ENCODE data around the gene IGSF6.
A peak's percentile ranks its signal among the peaks of the same experiment; 100 is the strongest.
"Not testable (repeated sequence)": the region's sequence is repeated elsewhere in the genome, so short reads cannot be mapped to it uniquely, and the experiment has no call there.

Gene IGSF6

GRCh38 chr16:21653571-21653970, 1.2 kb upstream of the IGSF6 start:
- DNase-seq (ENCODE audit: low read depth), result no peak

GRCh38 chr16:21651515-21651914, 893 bp downstream of the IGSF6 start:
- DNase-seq (ENCODE audit: low read depth), result no peak

- no peak for DNase-seq (ENCODE audit: low read depth)
Measured at GRCh38 chr16:21650521-21650920, 1.9 kb downstream of the IGSF6 start.

- not testable (repeated sequence) for DNase-seq (ENCODE audit: low read depth)
Measured at GRCh38 chr16:21649826-21650406, 2.5 kb downstream of the IGSF6 start.

GRCh38 chr16:21647562-21648164, 4.7 kb downstream of the IGSF6 start:
- DNase-seq (ENCODE audit: low read depth), result no peak

GRCh38 chr16:21646721-21647561, 5.5 kb downstream of the IGSF6 start:
- DNase-seq (ENCODE audit: low read depth), result no peak

- DNase-seq (ENCODE audit: low read depth), result no peak
Measured at GRCh38 chr16:21646091-21646490, 6.3 kb downstream of the IGSF6 start.

- DNase-seq (ENCODE audit: low read depth), result no peak
Measured at GRCh38 chr16:21645261-21645721, 7.1 kb downstream of the IGSF6 start.

GRCh38 chr16:21644674-21645073, 7.7 kb downstream of the IGSF6 start:
- DNase-seq (ENCODE audit: low read depth), result no peak

GRCh38 chr16:21643785-21644184, 8.6 kb downstream of the IGSF6 start:
- no peak for DNase-seq (ENCODE audit: low read depth)

- no peak for DNase-seq (ENCODE audit: low read depth)
Measured at GRCh38 chr16:21642861-21643260, 9.5 kb downstream of the IGSF6 start.

GRCh38 chr16:21641916-21642315, 10.5 kb downstream of the IGSF6 start:
- no peak for DNase-seq (ENCODE audit: low read depth)

- no peak for DNase-seq (ENCODE audit: low read depth)
Measured at GRCh38 chr16:21639493-21639892, 12.9 kb downstream of the IGSF6 start.

- DNase-seq (ENCODE audit: low read depth), result peak; percentile 82
Measured at GRCh38 chr16:21638573-21638975, 13.8 kb downstream of the IGSF6 start.

GRCh38 chr16:21637032-21637968, 15.1 kb downstream of the IGSF6 start:
- no peak for DNase-seq (ENCODE audit: low read depth)

- not testable (repeated sequence) for DNase-seq (ENCODE audit: low read depth)
Measured at GRCh38 chr16:21635694-21636093, 16.7 kb downstream of the IGSF6 start.

- no peak for DNase-seq (ENCODE audit: low read depth)
Measured at GRCh38 chr16:21634216-21634615, 18.2 kb downstream of the IGSF6 start.

- DNase-seq (ENCODE audit: low read depth), result not testable (repeated sequence)
Measured at GRCh38 chr16:21631951-21632575, 20.3 kb downstream of the IGSF6 start.

GRCh38 chr16:21631376-21631775, 21.0 kb downstream of the IGSF6 start:
- not testable (repeated sequence) for DNase-seq (ENCODE audit: low read depth)

GRCh38 chr16:21630866-21631265, 21.5 kb downstream of the IGSF6 start:
- DNase-seq (ENCODE audit: low read depth), result not testable (repeated sequence)

All from HS-5 (cell line).